NCI-H2196 (cell line): Measurements from ENCODE around the gene NR1H2.
"Not testable (repeated sequence)": the region's sequence is repeated elsewhere in the genome, so short reads cannot be mapped to it uniquely, and the experiment has no call there.

Source experiments
- DNase-seq: peaks from one replicate; lab custom pipeline; 2025; ENCODE audit not compliant: unreplicated experiment; lab: John Stamatoyannopoulos, UW

Gene NR1H2

DNA sequence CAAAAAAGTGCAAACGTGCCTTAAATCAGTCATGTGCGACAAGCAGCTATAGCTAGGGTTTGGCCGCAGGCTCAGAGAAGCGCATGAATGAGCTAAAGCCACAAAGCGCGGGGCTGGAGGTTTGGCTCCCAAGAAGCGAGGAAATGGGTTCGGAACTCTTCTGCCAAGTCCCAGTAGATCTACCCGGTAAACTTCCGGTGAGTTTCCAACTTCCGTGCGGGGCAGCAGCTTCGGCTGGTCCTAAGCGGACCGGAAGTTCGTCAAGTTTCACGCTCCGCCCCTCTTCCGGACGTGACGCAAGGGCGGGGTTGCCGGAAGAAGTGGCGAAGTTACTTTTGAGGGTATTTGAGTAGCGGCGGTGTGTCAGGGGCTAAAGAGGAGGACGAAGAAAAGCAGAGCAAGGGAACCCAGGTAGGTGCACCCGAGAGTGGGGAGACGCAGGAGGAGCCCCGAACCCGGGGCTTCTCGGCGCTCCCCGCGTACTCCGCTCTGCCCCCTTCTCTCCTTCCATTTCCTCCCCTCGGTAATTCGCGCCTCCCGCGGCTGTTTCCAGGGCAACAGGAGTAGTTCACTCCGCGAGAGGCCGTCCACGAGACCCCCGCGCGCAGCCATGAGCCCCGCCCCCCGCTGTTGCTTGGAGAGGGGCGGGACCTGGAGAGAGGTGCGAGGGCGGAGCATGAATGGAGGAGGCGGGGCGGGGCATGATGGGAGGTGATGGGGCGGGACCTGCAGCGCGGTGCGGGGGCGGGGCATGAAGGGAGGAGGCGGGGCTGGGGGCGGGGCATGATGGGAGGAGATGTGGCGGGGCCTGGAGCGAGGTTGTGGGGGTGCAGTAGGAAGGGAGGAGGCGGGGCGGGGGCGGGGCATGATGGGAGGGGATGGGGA, at the start of gene NR1H2:
TSS of gene NR1H2 (plus strand) at position 292 of the 885 bp plus-strand sequence. CDS start 1,149 bp downstream, outside the sequence.
- peak; percentile 98 for DNase-seq

DNA sequence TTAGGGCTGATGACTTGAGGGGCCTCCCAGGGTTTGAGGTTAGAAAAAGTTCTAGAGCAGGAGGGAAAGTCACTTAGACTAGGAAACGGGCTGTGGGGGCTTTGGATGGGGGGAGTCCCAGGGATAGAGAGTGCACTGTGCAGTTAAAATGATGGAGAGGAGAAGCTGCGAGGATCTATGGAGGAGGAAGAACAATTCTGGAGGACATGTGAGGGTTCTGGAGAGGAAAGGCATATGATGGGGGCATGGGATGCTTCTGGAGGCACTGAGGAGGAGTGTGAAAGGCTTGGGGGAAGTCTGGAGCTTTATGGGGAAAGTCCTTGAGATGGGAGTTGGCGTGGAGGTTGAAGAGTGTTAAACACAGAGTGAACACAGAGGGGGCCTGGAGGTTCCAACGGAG, 49.2 kb upstream of the NR1H2 start:
- no peak for DNase-seq

GRCh38 chr19:50327461-50328223, 48.6 kb upstream of the NR1H2 start:
- DNase-seq = no peak

DNA sequence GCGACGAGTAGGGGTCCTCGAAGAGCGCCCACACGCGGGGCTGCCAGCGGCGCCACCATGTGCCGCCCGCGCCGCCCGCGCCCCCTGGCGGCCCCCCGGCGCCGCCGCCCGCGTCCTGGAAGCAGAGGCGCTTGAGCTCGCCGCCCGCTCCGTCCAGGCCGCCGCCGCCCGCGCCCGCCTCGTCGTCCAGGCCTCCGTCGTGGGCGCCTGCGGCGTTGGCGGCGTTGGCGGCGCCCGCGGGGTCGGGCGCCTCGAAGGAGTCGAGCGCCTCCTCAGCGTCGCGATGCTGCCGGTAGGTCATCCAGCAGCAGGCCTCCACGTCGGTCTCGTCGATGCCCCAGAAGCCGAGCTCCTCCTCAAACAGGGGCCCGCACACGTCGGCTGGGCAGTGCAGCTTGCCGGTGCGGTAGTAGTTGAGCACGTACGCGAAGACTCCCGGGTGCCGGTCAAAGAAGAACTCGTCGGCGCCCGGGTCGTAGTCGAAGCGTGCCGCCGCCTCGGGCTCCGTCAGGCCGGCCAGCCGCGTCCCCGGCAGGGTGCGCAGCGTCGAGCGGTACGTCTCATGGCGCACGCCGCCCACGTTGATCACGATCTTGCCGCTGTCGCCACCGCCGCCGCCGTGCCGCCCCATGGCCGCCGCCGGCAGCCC, 47.9 kb upstream of the NR1H2 start:
- DNase-seq = peak; percentile 56

- no peak for DNase-seq
Observed at GRCh38 chr19:50328873-50329145, 47.4 kb upstream of the NR1H2 start.

DNA sequence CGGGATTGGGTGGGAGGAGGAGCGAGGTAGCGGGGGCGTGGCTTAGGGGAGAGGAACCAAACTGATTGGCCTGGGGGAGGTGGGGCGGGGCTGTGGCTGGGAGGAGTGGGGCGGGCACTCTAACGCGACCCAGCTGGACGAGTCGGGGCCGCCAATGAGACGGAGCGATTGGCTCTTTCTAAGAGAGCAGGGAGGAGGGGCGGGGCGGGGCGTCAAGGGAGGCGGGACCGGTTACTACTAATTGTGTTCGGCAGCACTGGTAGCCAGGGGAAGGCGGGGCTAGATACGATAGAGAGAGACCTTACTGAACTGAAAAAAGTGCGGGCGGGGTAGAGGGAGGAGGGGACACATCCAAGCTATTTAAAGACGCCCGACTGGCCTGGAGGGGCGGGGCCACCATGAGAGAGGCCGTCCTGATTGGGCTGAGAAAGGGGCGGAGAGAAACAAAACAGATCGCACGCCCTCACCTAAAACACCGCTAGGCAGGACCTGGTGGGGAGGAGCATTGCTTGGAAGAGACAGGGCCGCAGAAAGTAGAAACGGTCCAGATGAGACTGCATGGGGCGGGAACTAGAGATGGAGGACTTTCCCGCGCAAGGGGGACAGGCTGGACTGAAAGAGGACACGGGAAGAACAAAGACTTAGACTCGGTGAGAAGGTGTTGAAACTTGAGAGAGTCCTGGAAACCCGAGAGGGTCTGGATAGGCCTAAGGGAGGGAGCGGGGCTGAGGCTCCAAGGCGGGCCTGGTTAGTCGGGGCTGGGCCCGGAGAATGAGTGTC, 46.9 kb upstream of the NR1H2 start, which contains the start of gene KCNC3:
TSS of gene KCNC3 (minus strand) at position 232 of the 780 bp plus-strand sequence. CDS start 295 bp downstream, outside the sequence.
- peak; percentile 98 for DNase-seq

GRCh38 chr19:50329926-50330294, 46.3 kb upstream of the NR1H2 start:
- DNase-seq = not testable (repeated sequence)

DNA sequence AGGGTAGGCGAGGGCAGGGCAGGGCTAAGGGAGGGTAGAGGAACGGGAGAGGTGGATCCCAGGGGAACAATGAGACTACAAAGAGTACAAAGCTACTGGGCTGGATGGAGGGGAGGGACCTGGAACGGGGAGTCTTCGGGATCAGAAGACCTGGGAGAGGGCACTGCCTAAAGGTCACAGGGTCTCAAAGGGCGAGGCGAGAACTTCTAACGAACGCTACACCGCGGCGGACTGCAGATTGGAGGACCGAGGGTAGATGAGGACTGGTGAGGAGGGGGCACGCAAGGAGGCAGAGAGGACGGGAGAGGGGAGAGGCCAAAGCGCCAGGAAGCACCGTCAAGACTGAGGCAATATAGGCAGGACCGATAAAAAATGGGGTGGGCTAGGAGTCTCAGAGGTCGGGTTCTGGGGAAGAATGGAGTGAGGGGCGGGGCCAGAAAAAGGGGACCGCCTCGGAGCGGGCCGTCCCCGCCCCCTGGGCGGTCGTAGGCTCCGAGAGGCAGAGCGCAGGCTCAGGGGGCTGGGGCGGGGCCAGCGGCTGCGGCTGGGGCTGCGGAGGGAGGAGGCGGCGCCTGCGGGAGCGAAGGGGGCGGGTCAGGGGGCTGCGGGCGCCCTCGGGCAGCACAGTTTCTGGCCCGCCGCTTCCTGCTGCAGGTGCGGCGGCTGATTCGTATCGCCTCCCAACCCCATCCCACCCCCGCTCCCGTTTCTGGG, 45.7 kb upstream of the NR1H2 start:
- DNase-seq = peak; percentile 94

GRCh38 chr19:50331221-50331993, 44.9 kb upstream of the NR1H2 start:
- DNase-seq = no peak

DNA sequence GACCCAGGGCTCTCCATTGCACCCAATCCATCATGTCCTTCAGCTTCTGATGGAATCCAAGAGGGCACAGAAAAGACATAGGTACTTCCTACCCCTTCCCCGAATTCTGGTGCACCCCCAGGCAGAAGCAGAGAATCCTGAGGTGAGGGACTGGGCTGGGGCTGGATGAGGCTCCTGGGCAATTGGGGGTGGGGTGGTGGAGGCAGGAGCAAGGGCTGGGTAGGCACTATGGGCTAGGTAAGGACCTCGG, 44.3 kb upstream of the NR1H2 start:
- DNase-seq = no peak

DNA sequence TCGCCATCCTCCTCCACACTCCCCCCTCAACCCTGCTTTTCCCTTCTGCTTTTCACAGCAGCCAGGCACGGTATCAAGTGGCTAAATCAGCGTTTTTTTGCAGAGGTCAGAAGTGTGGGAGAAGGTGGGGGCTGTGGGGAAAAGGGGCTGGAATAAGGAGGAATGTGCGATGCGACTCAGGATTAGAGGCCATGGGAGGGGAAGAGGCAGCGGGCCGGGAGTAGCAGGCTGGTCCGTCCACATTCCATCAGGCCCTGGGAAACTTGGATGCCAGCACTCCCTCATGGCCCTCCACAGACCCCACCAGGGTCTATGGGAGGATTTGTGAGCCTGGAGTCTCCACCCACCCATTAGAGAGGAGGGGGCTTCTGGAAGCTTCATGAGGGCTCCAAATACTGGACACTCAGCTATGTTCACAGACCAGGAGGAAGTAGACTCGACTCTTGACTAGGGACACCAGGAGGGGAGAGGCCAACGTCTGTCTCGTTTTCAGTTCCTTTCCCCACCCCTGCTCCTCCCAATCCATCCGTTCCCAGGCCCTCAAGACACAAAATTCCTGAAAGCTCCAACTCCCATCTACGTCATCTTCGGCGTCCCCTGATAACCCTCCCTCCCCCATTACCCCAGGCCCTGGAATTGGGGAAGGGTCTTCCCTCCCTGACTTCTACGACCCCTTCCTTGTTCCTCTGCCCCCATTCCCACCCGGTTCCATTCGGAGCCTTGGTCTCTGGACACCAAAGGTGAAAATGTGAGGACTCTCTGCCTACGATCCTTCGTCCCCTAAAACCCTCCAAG, 43.8 kb upstream of the NR1H2 start:
- DNase-seq = no peak

DNA sequence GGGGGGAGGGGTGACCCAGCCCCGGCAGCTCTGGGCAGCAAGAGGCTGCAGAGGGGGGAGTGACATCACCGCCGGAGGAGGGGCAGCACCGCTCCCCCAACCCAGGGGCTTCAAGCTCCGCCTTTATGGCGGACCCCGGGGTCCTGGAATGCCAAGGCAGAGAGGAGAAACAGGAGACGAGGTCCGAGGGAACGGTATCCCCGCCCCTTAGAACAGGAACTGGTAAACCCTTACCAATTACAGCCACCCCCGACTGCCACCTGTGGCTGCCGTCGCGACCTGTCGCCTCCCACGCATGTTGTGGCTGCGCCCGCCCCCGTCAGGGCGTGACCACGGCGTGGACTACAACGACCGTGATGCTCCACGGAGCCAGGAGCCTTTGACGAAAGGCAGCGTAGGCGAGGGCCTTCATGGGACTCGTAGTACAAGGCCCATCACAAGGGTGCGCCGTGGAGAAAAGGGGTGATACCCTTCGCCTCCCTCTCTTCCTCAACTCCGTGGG, 43.0 kb upstream of the NR1H2 start:
- peak; percentile 92 for DNase-seq

DNA sequence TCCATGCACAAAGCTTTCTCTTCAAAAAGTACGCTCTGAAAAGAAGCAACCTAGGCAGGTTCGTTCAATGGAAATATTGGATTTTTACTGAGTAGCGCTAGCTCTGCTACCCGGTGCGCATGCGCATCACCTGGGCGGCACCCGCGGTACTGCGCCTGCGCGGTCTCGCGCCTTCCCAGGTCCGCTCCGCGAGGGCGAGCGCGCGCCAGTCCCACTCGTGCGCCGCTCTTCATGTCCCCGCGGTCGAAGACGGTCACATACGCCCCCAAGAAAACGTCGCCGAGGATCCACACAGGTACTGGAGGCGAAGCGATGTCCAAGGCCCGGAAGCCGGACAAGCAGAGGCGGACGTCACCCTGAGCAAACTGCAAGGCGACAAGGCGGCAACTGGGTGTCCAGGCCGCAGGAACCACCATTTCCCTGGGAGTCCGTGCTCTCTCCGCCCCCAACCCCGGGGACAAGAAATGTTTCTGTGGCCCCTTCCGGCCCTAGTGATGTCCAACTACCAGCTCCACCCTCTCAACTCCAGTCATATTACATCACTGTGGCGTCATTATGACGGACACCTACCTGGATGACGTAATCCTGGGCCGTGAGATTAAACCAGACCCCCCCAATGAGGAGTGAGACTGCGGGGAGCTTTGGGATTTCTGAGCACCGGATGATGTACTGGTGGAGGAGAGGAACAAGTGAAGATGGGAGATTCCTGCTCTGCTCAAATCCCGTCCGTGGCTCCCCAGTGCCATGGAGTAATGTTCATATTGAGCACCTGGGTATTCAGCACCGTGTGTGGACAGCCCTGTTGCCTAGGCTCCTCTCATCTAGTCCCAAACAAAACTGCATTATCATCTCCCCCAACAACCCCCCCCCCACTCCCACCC, 42.3 kb upstream of the NR1H2 start:
- peak; percentile 90 for DNase-seq

DNA sequence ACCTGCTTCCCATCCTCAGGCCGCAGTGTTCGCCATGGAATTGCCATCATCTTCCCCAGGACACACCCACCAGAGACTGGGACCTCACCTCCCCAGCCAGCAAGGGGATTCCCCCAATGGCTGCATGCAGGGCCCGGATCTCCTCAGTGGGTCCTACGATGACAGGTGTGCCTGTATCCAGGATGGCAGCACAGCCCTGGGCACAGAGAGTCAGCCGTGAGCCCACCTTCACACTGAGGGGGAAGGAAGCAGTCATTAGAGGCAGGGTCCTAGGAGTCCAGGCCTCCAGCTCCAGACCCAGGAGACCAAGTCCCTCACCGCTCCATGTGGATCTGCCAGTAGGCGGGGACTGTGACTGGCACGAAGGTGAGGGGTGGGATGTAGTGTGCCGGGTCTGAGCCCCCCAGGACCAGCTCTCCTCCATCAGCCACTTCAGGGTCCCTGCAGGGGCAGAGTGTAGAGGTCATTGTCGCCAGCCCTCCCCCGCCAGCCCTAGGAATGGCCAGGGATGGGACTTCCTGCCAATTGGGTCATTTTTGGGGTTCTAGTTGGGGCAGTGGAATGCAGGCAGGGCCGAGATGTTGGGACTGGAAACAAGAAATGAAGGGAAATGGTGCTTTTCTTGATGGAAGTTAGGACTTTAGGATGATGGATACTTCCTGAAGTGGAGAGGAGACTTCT, 41.4 kb upstream of the NR1H2 start:
- DNase-seq = no peak

DNA sequence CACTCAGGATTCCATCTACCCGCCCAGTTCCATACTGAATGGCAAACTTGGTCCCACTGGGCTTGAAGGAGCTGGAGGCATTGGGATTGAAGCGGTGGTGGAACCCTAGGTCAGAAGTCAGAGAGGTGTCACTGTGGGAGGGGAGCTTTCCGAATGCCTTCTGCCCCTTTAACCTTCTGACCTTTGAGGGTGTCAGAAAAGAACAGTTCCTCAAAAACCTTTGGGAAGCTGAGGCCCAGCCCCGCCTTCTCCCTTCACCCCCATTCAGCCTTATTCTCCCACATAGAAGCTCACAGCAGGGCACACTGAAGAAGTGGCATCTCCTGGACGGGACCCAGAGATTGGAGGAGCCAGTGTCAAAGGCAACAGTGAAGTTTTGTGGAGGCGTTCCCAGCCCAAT, 39.2 kb upstream of the NR1H2 start:
- DNase-seq = not testable (repeated sequence)

DNA sequence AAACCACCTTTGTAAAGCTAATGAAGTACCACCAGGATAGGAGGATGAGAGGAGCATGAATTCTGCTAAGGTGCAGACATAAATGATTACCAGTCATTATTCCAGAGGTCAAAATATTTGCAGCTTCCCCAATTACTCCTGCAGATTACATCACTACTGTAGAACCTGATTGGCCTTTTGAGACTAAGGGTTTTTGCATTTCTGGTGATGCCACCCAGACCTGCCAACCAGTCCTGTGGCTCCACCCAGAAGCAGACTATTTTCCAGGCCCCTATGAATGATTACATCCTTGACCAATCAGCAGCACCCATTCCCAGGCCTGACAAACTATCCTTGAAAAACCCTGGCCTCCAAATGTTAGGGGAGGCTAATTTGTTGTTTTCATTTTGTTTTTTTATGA, 35.9 kb upstream of the NR1H2 start:
- no peak for DNase-seq

- no peak for DNase-seq
Observed at GRCh38 chr19:50341091-50341564, 35.1 kb upstream of the NR1H2 start.
